ENCODE data around the gene SPARCL1. TPM values are rescaled to one million over a fixed set of nuclear protein-coding genes. Genes with fewer than 3 reads are reported as not detected.

Gene SPARCL1
- total RNA-seq, 2 donors from 2014 or later: not detected

- H3K4me1 Mint-ChIP-seq (ENCODE audit: low read depth): no peaks in the 10 kb centered on the region
- no peaks in the 10 kb centered on the region for H3K36me3 Mint-ChIP-seq (ENCODE audit: insufficient read depth in 2 of 2)
- no peaks in the 10 kb centered on the region for H3K9me3 Mint-ChIP-seq
- H3K27ac Mint-ChIP-seq: no peak overlapping the region
- no peak overlapping the region for H3K4me3 Mint-ChIP-seq
- ATAC-seq (replicated peaks in 1 of 2): no peak
- DNase-seq: no peak
- H3K27me3 Mint-ChIP-seq (ENCODE audit: low read depth): no peaks in the 10 kb centered on the region
Observed at GRCh38 chr4:87531621-87532020, 2.4 kb upstream of the SPARCL1 start.

DNA sequence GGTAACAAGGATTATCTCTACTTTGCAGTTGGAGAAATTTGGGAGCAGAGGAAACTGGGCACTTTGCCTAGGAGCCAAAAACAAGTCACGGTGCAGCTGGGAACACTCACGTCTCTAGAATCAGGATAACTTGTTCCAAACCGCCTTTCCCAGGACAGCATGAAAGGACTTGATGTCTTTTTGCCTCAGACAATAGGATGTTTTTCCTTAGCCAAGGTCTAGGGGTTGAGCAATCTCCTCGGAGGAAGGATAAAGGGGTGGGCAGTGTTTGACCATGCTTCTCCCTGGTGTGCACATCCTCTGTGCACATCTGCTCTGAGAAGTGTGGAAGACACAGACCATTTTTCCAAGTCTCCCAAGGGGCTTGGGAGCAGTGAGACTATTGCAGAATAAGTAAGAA lies 1.7 kb upstream of the SPARCL1 start:
- Mint-ChIP-seq H3K9me3 (no peaks in the 10 kb centered on the region), H3K27ac (no peak overlapping the region), H3K4me1 (ENCODE audit: low read depth) (no peaks in the 10 kb centered on the region), H3K4me3 (no peak overlapping the region), H3K36me3 (ENCODE audit: insufficient read depth in 2 of 2) (no peaks in the 10 kb centered on the region), H3K27me3 (ENCODE audit: low read depth) (no peaks in the 10 kb centered on the region)
- ATAC-seq (replicated peaks in 1 of 2): no peak
- DNase-seq: no peak

DNA sequence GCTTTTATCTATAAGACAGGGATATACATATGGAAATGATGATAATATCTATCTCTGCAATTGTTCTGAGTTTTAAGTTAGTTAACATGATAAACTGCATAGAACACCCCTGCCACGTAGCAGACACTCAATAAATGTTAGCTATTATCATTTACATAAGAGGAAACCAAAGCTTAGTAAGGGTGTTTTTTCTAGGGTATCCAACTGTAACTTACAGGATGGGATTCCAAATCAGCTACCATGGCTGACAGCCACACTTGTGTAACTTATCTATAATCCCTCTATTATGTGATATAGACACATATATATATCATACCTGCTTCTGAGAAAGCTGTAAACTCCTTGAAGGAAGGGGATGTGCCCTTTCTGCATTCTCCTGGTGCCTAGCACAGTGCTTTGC lies 1.1 kb upstream of the SPARCL1 start:
- H3K4me1 Mint-ChIP-seq (ENCODE audit: low read depth): no peaks in the 10 kb centered on the region
- DNase-seq (no peak), ATAC-seq (replicated peaks in 1 of 2) (no peak)
- no peaks in the 10 kb centered on the region for H3K36me3 Mint-ChIP-seq (ENCODE audit: insufficient read depth in 2 of 2)
- H3K4me3 Mint-ChIP-seq: no peak overlapping the region
- no peaks in the 10 kb centered on the region for H3K9me3 Mint-ChIP-seq
- no peaks in the 10 kb centered on the region for H3K27me3 Mint-ChIP-seq (ENCODE audit: low read depth)
- H3K27ac Mint-ChIP-seq: no peak overlapping the region

- no peaks in the 10 kb centered on the region for H3K27me3 Mint-ChIP-seq (ENCODE audit: low read depth)
- H3K4me1 Mint-ChIP-seq (ENCODE audit: low read depth): no peaks in the 10 kb centered on the region
Observed at GRCh38 chr4:87527431-87528220, 1.6 kb downstream of the SPARCL1 start.

GRCh38 chr4:87525636-87526295 lies 3.4 kb downstream of the SPARCL1 start:
- H3K9me3 Mint-ChIP-seq: peaks cover 1 to 7% of the 10 kb centered on the region in 2 donors
- no peak overlapping the region for H3K4me3 Mint-ChIP-seq

More at GRCh38 chr4:87527431-87528220, 1.6 kb downstream of the SPARCL1 start:
- Mint-ChIP-seq H3K36me3 (ENCODE audit: insufficient read depth in 2 of 2) (peaks cover 0 to 4% of the 10 kb centered on the region in 2 donors), H3K27ac (no peak overlapping the region), H3K9me3 (peaks cover 0 to 7% of the 10 kb centered on the region in 2 donors), H3K4me3 (no peak overlapping the region)
- DNase-seq (no peak), ATAC-seq (replicated peaks in 1 of 2) (no peak)

GRCh38 chr4:87524456-87524855 lies 4.7 kb downstream of the SPARCL1 start:
- H3K36me3 Mint-ChIP-seq (ENCODE audit: insufficient read depth in 2 of 2): peaks cover 0 to 4% of the 10 kb centered on the region in 2 donors
- DNase-seq: no peak
- no peak overlapping the region for H3K27ac Mint-ChIP-seq
- no peaks in the 10 kb centered on the region for H3K27me3 Mint-ChIP-seq (ENCODE audit: low read depth)
- H3K4me3 Mint-ChIP-seq: no peak overlapping the region
- no peak for ATAC-seq (replicated peaks in 1 of 2)
- H3K4me1 Mint-ChIP-seq (ENCODE audit: low read depth): no peaks in the 10 kb centered on the region
- peaks cover 1 to 7% of the 10 kb centered on the region in 2 donors for H3K9me3 Mint-ChIP-seq

More at GRCh38 chr4:87525636-87526295, 3.4 kb downstream of the SPARCL1 start:
- H3K4me1 Mint-ChIP-seq (ENCODE audit: low read depth): no peaks in the 10 kb centered on the region
- DNase-seq (no peak), ATAC-seq (replicated peaks in 1 of 2) (no peak)
- no peak overlapping the region for H3K27ac Mint-ChIP-seq
- peaks cover 0 to 4% of the 10 kb centered on the region in 2 donors for H3K36me3 Mint-ChIP-seq (ENCODE audit: insufficient read depth in 2 of 2)
- no peaks in the 10 kb centered on the region for H3K27me3 Mint-ChIP-seq (ENCODE audit: low read depth)

- Mint-ChIP-seq H3K9me3 (peaks cover 1 to 7% of the 10 kb centered on the region in 2 donors), H3K27me3 (ENCODE audit: low read depth) (no peaks in the 10 kb centered on the region), H3K4me1 (ENCODE audit: low read depth) (no peaks in the 10 kb centered on the region), H3K27ac (no peak overlapping the region), H3K4me3 (no peak overlapping the region), H3K36me3 (ENCODE audit: insufficient read depth in 2 of 2) (peaks cover 0 to 4% of the 10 kb centered on the region in 2 donors)
- no peak for DNase-seq
- ATAC-seq (replicated peaks in 1 of 2): no peak
Observed at GRCh38 chr4:87523307-87523706, 5.9 kb downstream of the SPARCL1 start.

DNA sequence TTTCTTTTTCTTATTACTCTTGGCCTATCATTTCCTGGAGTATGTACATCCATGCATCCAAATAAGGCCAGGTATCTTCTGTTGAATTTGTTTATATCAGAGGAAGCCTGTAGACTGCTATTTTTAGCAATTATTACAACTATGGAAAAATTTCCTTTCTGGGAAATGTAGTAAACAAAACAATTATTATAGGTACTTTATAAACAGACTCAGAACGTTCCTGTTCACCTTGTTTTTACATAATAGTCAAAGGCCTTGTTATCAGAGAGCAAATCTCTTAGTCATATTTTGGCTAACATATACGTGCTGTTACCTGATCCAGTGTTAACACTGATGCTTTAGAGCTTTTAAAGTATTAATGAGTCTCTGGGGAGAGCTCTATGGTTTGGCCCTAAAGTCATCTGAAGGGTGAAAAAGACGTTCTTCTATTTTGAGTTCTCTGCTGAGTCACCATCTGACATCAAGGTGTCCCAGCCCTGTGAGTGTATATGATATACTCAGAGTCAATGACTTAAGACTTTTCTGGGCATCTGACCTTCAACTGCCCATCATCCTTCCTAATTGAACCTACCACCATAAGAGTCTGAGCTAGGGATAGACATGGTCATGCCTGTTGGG lies 7.3 kb downstream of the SPARCL1 start:
- peaks cover 1 to 7% of the 10 kb centered on the region in 2 donors for H3K9me3 Mint-ChIP-seq
- no peak overlapping the region for H3K27ac Mint-ChIP-seq
- no peak for ATAC-seq (replicated peaks in 1 of 2)
- no peak for DNase-seq
- no peaks in the 10 kb centered on the region for H3K4me1 Mint-ChIP-seq (ENCODE audit: low read depth)
- H3K4me3 Mint-ChIP-seq: no peak overlapping the region
- H3K27me3 Mint-ChIP-seq (ENCODE audit: low read depth): peaks cover 1% of the 10 kb centered on the region
- H3K36me3 Mint-ChIP-seq (ENCODE audit: insufficient read depth in 2 of 2): peaks cover 0 to 4% of the 10 kb centered on the region in 2 donors

GRCh38 chr4:87521319-87521718 lies 7.9 kb downstream of the SPARCL1 start:
- Mint-ChIP-seq H3K27ac (no peak overlapping the region), H3K27me3 (ENCODE audit: low read depth) (peaks cover 6% of the 10 kb centered on the region), H3K4me3 (no peak overlapping the region), H3K36me3 (ENCODE audit: insufficient read depth in 2 of 2) (peaks cover 0 to 4% of the 10 kb centered on the region in 2 donors), H3K4me1 (ENCODE audit: low read depth) (no peaks in the 10 kb centered on the region), H3K9me3 (peaks cover 1 to 7% of the 10 kb centered on the region in 2 donors)
- DNase-seq: no peak
- ATAC-seq (replicated peaks in 1 of 2): no peak

DNA sequence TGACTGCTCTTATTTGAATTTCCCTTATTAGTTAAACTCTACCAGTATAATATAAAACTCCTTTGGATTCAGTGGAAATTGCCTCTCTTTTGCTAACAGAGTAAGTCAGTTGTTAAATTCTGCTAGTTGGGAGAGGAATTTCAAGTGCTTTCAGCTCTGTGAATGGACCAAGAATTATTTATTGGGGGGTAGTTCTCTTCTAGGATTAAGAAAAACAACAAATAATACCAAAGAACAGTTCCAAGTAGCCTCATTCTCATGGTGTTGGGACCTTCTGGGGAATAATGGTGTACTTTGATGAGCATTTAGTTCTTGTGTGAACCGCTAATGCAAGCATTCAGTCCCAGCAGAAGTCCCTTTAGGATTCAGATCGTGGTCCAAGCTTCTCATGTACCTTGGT lies 11.6 kb downstream of the SPARCL1 start:
- Mint-ChIP-seq H3K36me3 (ENCODE audit: insufficient read depth in 2 of 2) (no peaks in the 10 kb centered on the region), H3K27ac (no peak overlapping the region), H3K4me1 (ENCODE audit: low read depth) (no peaks in the 10 kb centered on the region), H3K27me3 (ENCODE audit: low read depth) (peaks cover 6% of the 10 kb centered on the region), H3K4me3 (no peak overlapping the region), H3K9me3 (peaks cover 0 to 1% of the 10 kb centered on the region in 2 donors)
- no peak for DNase-seq
- ATAC-seq (replicated peaks in 1 of 2): no peak

GRCh38 chr4:87516683-87517082 lies 12.5 kb downstream of the SPARCL1 start:
- Mint-ChIP-seq H3K36me3 (ENCODE audit: insufficient read depth in 2 of 2) (no peaks in the 10 kb centered on the region), H3K4me3 (no peak overlapping the region), H3K27ac (no peak overlapping the region), H3K4me1 (ENCODE audit: low read depth) (no peaks in the 10 kb centered on the region), H3K27me3 (ENCODE audit: low read depth) (peaks cover 6% of the 10 kb centered on the region), H3K9me3 (no peaks in the 10 kb centered on the region)
- ATAC-seq (replicated peaks in 1 of 2): no peak
- no peak for DNase-seq

GRCh38 chr4:87512400-87512799 lies 16.8 kb downstream of the SPARCL1 start:
- Mint-ChIP-seq H3K4me1 (ENCODE audit: low read depth) (no peaks in the 10 kb centered on the region), H3K27ac (no peak overlapping the region), H3K9me3 (no peaks in the 10 kb centered on the region), H3K27me3 (ENCODE audit: low read depth) (peaks cover 6% of the 10 kb centered on the region), H3K4me3 (no peak overlapping the region), H3K36me3 (ENCODE audit: insufficient read depth in 2 of 2) (no peaks in the 10 kb centered on the region)
- ATAC-seq (replicated peaks in 1 of 2) (no peak), DNase-seq (no peak)

- Mint-ChIP-seq H3K4me1 (ENCODE audit: low read depth) (no peaks in the 10 kb centered on the region), H3K27me3 (ENCODE audit: low read depth) (peaks cover under 1% of the 10 kb centered on the region), H3K27ac (no peak overlapping the region), H3K4me3 (no peak overlapping the region), H3K36me3 (ENCODE audit: insufficient read depth in 2 of 2) (no peaks in the 10 kb centered on the region), H3K9me3 (no peaks in the 10 kb centered on the region)
- no peak for ATAC-seq (replicated peaks in 1 of 2)
- no peak for DNase-seq
Observed at GRCh38 chr4:87511500-87511899, 17.7 kb downstream of the SPARCL1 start.

Data from activated T-cell treated with anti-CD3 and anti-CD28 coated beads, Interleukin-2, amount 50 U/mL, for 72 hours (primary cell).